SK-N-MC (cell line): Measurements from ENCODE around the gene OR11A1.

Experiments
- EZH2 ChIP-seq: fragments of 200-600 bp; sonication (generic); IDR thresholded peaks from one replicate; pipeline ENCODE4 v1.6.1; 2017; ENCODE audit warnings: antibody characterized with exemption
- FOXP2 ChIP-seq: optimal IDR thresholded peaks from 2 replicates; pipeline ENCODE3; 2011; ENCODE audit warnings: mild to moderate bottlenecking, moderate library complexity; ENCODE audit not compliant: insufficient read depth; ENCODE audit errors: extremely low read length, control extremely low read depth
- POLR2AphosphoS5 ChIP-seq: IDR thresholded peaks from 2 replicates; pipeline ENCODE4 v1.6.1; 2012; ENCODE audit warnings: mild to moderate bottlenecking, low read depth, low read length, borderline replicate concordance

DNA sequence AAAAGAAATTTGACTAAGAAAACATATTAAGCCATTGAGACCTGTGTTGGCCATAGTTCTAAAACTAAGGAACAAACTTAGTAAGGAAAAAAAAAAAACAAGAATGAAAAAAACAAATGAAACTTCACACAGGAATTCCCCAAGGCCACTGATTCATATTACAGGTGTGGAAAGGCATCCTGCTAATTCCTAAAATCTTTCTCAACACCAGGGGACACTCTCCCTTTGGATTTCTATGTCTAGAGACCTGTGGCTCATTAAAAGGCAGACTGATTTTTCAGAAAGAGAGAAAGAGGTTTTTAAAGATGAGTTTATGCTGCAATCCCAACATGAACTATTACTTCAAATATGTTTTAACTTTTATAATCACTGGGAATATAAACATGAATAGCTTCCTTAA, 42.3 kb downstream of the OR11A1 start, which contains the start of gene OR12D1:
- no peak for TF ChIP-seq EZH2
- no peak for TF ChIP-seq POLR2AphosphoS5
- no peak for TF ChIP-seq FOXP2
